Neural cell (in vitro differentiated cells): ENCODE measurements around the gene PFKFB1.

Source experiments
- POLR2AphosphoS5 ChIP-seq: IDR thresholded peaks from 2 replicates; pipeline ENCODE4 v1.6.1; 2012
- TF ChIP-seq, protein P1 (sequence below): fragments of 450-650 bp; IDR thresholded peaks from 2 replicates; pipeline ENCODE4 v1.5.1; 2014; ENCODE audit warnings: antibody characterized with exemption, mild to moderate bottlenecking, moderate library complexity; ENCODE audit not compliant: poor library complexity, severe bottlenecking

DNA sequence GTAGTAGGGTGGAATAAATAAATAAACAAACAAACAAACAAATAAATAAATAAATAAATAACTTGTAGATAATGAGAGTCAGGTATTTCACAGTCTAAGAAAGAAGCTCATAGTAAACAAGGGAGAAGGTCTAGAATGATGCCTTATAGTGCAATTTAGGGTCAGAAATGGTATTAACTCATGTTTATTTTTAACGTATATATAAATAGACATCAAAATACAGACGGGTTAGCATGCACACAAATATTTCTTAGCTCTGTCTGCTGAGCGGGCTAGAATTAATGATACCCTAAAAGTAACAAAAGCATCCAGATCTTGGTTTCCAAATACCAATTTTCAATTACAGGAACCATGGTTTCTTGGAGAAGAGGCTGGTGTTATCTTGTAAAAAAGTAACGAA lies 16.6 kb downstream of the PFKFB1 start:
- TF ChIP-seq POLR2AphosphoS5 = no peak
- TF ChIP-seq, protein P1, sequence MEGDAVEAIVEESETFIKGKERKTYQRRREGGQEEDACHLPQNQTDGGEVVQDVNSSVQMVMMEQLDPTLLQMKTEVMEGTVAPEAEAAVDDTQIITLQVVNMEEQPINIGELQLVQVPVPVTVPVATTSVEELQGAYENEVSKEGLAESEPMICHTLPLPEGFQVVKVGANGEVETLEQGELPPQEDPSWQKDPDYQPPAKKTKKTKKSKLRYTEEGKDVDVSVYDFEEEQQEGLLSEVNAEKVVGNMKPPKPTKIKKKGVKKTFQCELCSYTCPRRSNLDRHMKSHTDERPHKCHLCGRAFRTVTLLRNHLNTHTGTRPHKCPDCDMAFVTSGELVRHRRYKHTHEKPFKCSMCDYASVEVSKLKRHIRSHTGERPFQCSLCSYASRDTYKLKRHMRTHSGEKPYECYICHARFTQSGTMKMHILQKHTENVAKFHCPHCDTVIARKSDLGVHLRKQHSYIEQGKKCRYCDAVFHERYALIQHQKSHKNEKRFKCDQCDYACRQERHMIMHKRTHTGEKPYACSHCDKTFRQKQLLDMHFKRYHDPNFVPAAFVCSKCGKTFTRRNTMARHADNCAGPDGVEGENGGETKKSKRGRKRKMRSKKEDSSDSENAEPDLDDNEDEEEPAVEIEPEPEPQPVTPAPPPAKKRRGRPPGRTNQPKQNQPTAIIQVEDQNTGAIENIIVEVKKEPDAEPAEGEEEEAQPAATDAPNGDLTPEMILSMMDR = no peak
